HG03039 (cell line): Measurements from ENCODE around the gene CT45A8.
"Not testable (repeated sequence)": the region's sequence is repeated elsewhere in the genome, so short reads cannot be mapped to it uniquely, and the experiment has no call there.

Source experiments
- ATAC-seq: cut with Tn5 transposase; IDR thresholded peaks from one replicate; pipeline ENCODE4 v1.9.1; 2021; ENCODE audit warnings: mild to moderate bottlenecking, moderate library complexity; ENCODE audit not compliant: unreplicated experiment

Gene CT45A8, protein sequence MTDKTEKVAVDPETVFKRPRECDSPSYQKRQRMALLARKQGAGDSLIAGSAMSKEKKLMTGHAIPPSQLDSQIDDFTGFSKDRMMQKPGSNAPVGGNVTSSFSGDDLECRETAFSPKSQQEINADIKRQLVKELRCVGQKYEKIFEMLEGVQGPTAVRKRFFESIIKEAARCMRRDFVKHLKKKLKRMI

GRCh38 chrX:135854438-135854837 lies at the start of gene CT45A8:
Gene CT45A8 (minus strand): TSS chrX:135854538. CDS start chrX:135850783, 3,755 bp downstream.
- not testable (repeated sequence) for ATAC-seq

DNA sequence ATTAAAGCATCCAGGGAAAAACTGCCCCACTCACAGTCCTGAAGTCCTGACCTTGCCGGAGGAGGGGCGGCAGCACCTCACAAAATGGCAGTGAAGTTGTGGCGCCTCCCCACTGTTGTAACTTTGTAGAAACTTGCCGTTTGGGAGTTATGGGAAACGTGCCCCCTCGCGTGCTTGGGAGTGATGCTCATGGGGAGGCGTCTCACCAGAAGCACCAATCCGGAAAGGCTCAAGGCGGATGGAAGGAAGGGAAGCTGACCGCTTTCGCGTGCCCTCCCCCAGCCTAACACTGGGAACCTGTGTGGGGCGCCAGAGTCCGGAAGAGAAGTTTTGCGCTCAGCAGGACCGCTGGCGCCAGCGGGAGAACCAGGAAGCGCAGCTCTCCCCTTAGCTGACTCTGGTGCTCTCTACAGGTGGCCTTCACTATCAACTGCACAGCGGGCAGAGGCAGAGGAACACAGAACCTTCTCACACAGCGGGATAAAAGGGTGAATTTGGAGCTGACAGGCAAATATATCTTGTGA lies 39.0 kb upstream of the CT45A8 start, which contains the start of the genes CT45A10 and SAGE1:
TSS of gene CT45A10 (minus strand) at position 151 of the 524 bp plus-strand sequence. CDS start 8,100 bp downstream, outside the sequence.
TSS of gene SAGE1 (plus strand) at position 423 of the 524 bp plus-strand sequence. CDS start 2,527 bp downstream, outside the sequence.
- ATAC-seq = no peak

DNA sequence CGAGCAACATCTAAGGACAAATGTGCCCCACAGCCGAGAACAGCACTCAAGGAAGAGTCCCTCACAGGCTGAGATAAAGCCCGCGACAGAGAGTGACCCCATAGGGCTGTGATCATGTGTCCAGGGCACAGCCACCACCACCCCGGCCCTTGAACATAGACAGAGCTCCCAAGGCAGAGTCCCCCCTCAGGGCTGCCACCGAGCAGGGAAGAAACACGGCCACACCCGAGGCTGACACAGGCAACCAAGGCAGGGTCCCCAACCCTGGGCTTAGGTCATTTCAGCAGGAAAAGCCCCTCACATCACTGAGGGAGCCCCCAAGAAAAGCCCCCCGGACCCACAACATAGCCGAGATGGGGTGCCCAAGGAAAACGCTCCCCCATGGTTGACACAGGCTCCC lies 38.4 kb upstream of the CT45A8 start:
- no peak for ATAC-seq

GRCh38 chrX:135890087-135890585 lies 35.8 kb upstream of the CT45A8 start:
- no peak for ATAC-seq

DNA sequence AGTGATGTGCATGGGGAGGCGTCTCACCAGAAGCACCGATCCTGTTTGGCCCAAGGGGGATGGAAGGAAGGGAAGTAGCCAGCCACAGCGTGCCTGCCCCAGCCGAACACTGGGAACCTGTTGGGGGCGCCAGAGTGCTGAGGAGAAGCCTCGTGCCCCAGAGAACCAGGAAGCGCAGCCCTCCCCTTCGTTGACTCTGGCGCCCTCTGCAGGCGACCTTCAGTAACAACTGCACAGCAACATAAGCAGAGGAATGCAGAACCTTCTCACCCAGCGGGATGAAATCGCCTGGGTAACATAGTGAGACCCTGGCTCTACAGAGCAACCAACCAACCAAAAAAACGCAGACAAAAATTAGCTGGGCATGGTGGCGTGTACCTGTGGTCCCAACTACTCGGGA lies 34.6 kb upstream of the CT45A8 start:
- ATAC-seq = not testable (repeated sequence)

DNA sequence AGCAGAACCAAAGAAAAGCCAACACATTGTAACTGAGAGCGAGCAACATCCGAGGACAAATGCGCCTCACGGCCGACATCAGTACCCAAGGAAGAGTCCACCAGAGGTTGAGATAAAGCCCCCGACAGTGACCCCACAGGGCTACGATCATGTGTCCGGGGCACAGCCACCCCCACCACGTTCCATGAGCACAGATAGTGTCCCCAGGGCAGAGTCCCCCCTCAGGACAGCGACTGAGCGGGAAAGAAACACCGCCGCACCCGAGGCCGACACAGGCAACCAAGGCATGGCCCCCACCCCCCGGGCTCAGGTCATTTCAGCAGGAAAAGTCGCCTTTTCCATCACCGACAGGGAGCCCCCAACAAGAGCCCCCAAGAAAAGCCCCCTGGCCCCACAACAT lies 33.9 kb upstream of the CT45A8 start:
- ATAC-seq = not testable (repeated sequence)

GRCh38 chrX:135882741-135883140 lies 28.4 kb upstream of the CT45A8 start:
- ATAC-seq = not testable (repeated sequence)

GRCh38 chrX:135871712-135872111 lies 17.4 kb upstream of the CT45A8 start, which contains the start of gene CT45A9:
Gene CT45A9 (minus strand): TSS chrX:135871812. CDS start chrX:135868061, 3,751 bp downstream.
- not testable (repeated sequence) for ATAC-seq

DNA sequence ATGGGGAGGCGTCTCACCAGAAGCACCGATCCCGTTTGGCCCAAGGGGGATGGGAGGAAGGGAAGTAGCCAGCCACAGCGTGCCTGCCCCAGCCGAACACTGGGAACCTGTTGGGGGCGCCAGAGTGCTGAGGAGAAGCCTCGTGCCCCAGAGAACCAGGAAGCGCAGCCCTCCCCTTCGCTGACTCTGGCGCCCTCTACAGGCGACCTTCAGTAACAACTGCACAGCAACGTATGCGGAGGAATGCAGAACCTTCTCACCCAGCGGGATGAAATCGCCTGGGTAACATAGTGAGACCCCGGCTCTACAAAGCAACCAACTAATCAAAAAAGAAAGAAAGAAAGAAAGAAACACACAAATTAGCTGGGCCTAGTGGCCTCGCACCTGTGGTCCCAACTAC lies 17.2 kb downstream of the CT45A8 start, which contains the start of gene CT45A7:
TSS of gene CT45A7 (minus strand) at position 101 of the 400 bp plus-strand sequence. CDS start 3,747 bp downstream, outside the sequence.
- ATAC-seq = not testable (repeated sequence)

DNA sequence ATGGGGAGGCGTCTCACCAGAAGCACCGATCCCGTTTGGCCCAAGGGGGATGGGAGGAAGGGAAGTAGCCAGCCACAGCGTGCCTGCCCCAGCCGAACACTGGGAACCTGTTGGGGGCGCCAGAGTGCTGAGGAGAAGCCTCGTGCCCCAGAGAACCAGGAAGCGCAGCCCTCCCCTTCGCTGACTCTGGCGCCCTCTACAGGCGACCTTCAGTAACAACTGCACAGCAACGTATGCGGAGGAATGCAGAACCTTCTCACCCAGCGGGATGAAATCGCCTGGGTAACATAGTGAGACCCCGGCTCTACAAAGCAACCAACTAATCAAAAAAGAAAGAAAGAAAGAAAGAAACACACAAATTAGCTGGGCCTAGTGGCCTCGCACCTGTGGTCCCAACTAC lies 34.4 kb downstream of the CT45A8 start, which contains the start of gene CT45A2:
TSS of gene CT45A2 (minus strand) at position 101 of the 400 bp plus-strand sequence. CDS start 3,747 bp downstream, outside the sequence.
- not testable (repeated sequence) for ATAC-seq

- ATAC-seq = not testable (repeated sequence)
These were observed 51.7 kb downstream of the CT45A8 start, which contains the start of gene CT45A6 for GRCh38 chrX:135802687-135803086. Gene CT45A6 (minus strand): TSS chrX:135802787. CDS start chrX:135798993, 3,794 bp downstream.
